SH-SY5Y (cell line): ENCODE results near the gene CUL4A.

Experiments used
- GATA2 ChIP-seq: IDR thresholded peaks from 2 replicates; pipeline ENCODE4 v1.6.1; 2011; ENCODE audit warnings: mild to moderate bottlenecking, low read depth, low read length
- GATA3 ChIP-seq: IDR thresholded peaks from 2 replicates; pipeline ENCODE4 v1.6.1; 2011; ENCODE audit warnings: low read depth, mild to moderate bottlenecking, low read length, moderate library complexity

- TF ChIP-seq GATA2 (no peak), GATA3 (no peak)
These were observed 42.3 kb upstream of the CUL4A start for GRCh38 chr13:113167155-113167554.
